Measurements from ENCODE around the gene ABCB1.

- TF ChIP-seq CTCF (IDR thresholded peaks at IDR 0.05): no peak
- no peak for TF ChIP-seq POLR2AphosphoS5 (IDR thresholded peaks at IDR 0.05)
These were observed 33.6 kb downstream of the ABCB1 start for GRCh38 chr7:87567052-87567451.

All from transverse colon (tissue), 4 donors.